ENCODE measurements around the gene MYBBP1A. TPM values are rescaled to one million over a fixed set of nuclear protein-coding genes. Genes with fewer than 3 reads are reported as not detected.

Gene MYBBP1A
- total RNA-seq, 2 experiments from 2014 or later, result 58.0 to 58.2 TPM

- Mint-ChIP-seq H3K36me3 (ENCODE audit: low read depth) (no peaks in the 10 kb centered on the region), H3K9me3 (no peaks in the 10 kb centered on the region), H3K4me1 (ENCODE audit: low read depth) (peaks cover 33% of the 10 kb centered on the region), H3K4me3 (no peak overlapping the region), H3K27me3 (peaks cover 17% of the 10 kb centered on the region), H3K27ac (no peak overlapping the region)
- no peaks in the 10 kb centered on the region for H3K9me3 ChIP-seq (ENCODE audit: control insufficient read depth in 1 of 2, insufficient read depth in 1 of 2, low read length in 2 of 2)
- no peak for DNase-seq
- TF ChIP-seq CTCF (IDR thresholded peaks at IDR 0.05), result no peak
- POLR2A ChIA-PET, result no interaction called here
- H3K27ac ChIP-seq (ENCODE audit: low read depth in 1 of 2, low read length in 2 of 2), result no peak overlapping the region
- no peak overlapping the region for H3K4me3 ChIP-seq (ENCODE audit: low read length)
- CTCF ChIA-PET, result no interaction called here
- intact Hi-C loops (cut with DNase I, micrococcal nuclease), result no loop called here
- H3K4me1 ChIP-seq (ENCODE audit: insufficient read depth, low read length), result peaks cover 30% of the 10 kb centered on the region
- H3K27me3 ChIP-seq (ENCODE audit: control insufficient read depth in 1 of 2, insufficient read depth in 2 of 2, low read length in 2 of 2), result peaks cover 7 to 11% of the 10 kb centered on the region in 2 experiments
- no peaks in the 10 kb centered on the region for H3K36me3 ChIP-seq (ENCODE audit: insufficient read depth, low read length)
- no peak for ATAC-seq (ENCODE audit: poor library complexity)
Measured at GRCh38 chr17:4508207-4508606, 47.0 kb downstream of the MYBBP1A start.

- CTCF ChIA-PET, result no interaction called here
- TF ChIP-seq CTCF (IDR thresholded peaks at IDR 0.05), result no peak
- H3K9me3 ChIP-seq (ENCODE audit: control insufficient read depth in 1 of 2, insufficient read depth in 1 of 2, low read length in 2 of 2), result no peaks in the 10 kb centered on the region
- no peak overlapping the region for H3K4me3 Mint-ChIP-seq
- ATAC-seq (ENCODE audit: poor library complexity) (no peak), DNase-seq (no peak)
- no peaks in the 10 kb centered on the region for H3K36me3 ChIP-seq (ENCODE audit: insufficient read depth, low read length)
- peaks cover 30% of the 10 kb centered on the region for H3K4me1 ChIP-seq (ENCODE audit: insufficient read depth, low read length)
- POLR2A ChIA-PET, result no interaction called here
- peaks cover 12 to 18% of the 10 kb centered on the region in 2 experiments for H3K27me3 ChIP-seq (ENCODE audit: control insufficient read depth in 1 of 2, insufficient read depth in 2 of 2, low read length in 2 of 2)
- H3K27ac Mint-ChIP-seq, result no peak overlapping the region
- H3K27ac ChIP-seq (ENCODE audit: low read depth in 1 of 2, low read length in 2 of 2), result no peak overlapping the region
- peaks cover 21% of the 10 kb centered on the region for H3K27me3 Mint-ChIP-seq
- no peak overlapping the region for H3K4me3 ChIP-seq (ENCODE audit: low read length)
- no peaks in the 10 kb centered on the region for H3K9me3 Mint-ChIP-seq
- intact Hi-C loops (cut with DNase I, micrococcal nuclease), result no loop called here
- peaks cover 33% of the 10 kb centered on the region for H3K4me1 Mint-ChIP-seq (ENCODE audit: low read depth)
- no peaks in the 10 kb centered on the region for H3K36me3 Mint-ChIP-seq (ENCODE audit: low read depth)
Measured at GRCh38 chr17:4507361-4508111, 47.6 kb downstream of the MYBBP1A start.

- Mint-ChIP-seq H3K4me1 (ENCODE audit: low read depth) (peaks cover 33% of the 10 kb centered on the region), H3K27ac (no peak overlapping the region), H3K27me3 (peaks cover 25% of the 10 kb centered on the region), H3K9me3 (no peaks in the 10 kb centered on the region), H3K36me3 (ENCODE audit: low read depth) (no peaks in the 10 kb centered on the region), H3K4me3 (no peak overlapping the region)
- no peaks in the 10 kb centered on the region for H3K9me3 ChIP-seq (ENCODE audit: control insufficient read depth in 1 of 2, insufficient read depth in 1 of 2, low read length in 2 of 2)
- H3K27ac ChIP-seq (ENCODE audit: low read depth in 1 of 2, low read length in 2 of 2), result no peak overlapping the region
- ChIA-PET CTCF (no interaction called here), POLR2A (no interaction called here)
- TF ChIP-seq CTCF (IDR thresholded peaks at IDR 0.05), result no peak
- peaks cover 19 to 24% of the 10 kb centered on the region in 2 experiments for H3K27me3 ChIP-seq (ENCODE audit: control insufficient read depth in 1 of 2, insufficient read depth in 2 of 2, low read length in 2 of 2)
- intact Hi-C loops (cut with DNase I, micrococcal nuclease), result no loop called here
- peaks cover 30% of the 10 kb centered on the region for H3K4me1 ChIP-seq (ENCODE audit: insufficient read depth, low read length)
- no peak overlapping the region for H3K4me3 ChIP-seq (ENCODE audit: low read length)
- no peak for DNase-seq
- H3K36me3 ChIP-seq (ENCODE audit: insufficient read depth, low read length), result no peaks in the 10 kb centered on the region
- ATAC-seq (ENCODE audit: poor library complexity), result no peak
Measured at GRCh38 chr17:4506892-4507291, 48.3 kb downstream of the MYBBP1A start.
